Measurements from ENCODE around the gene CSTA. TPM values are rescaled to one million over a fixed set of nuclear protein-coding genes. Genes with fewer than 3 reads are reported as not detected.
"Not testable (repeated sequence)": the region's sequence is repeated elsewhere in the genome, so short reads cannot be mapped to it uniquely, and the experiment has no call there.

CSTA gene
- total RNA-seq, 4 donors from 2014 or later: 0.69 to 95.6 (median 5.3) TPM

GRCh38 chr3:122357828-122358702 is 33.0 kb downstream of the CSTA start:
- Histone ChIP-seq H3K9me3 (no peaks in the 10 kb centered on the region), H3K27me3 (no peaks in the 10 kb centered on the region), H3K36me3 (peaks cover 0 to 43% of the 10 kb centered on the region in 2 donors), H3K27ac (no peak overlapping the region), H3K4me1 (no peaks in the 10 kb centered on the region), H3K4me3 (no peak overlapping the region)
- ATAC-seq: no peak
- TF ChIP-seq POLR2A (IDR thresholded peaks at IDR 0.05): no peak
- TF ChIP-seq POLR2AphosphoS5 (IDR thresholded peaks at IDR 0.05): no peak
- no peak for TF ChIP-seq EP300 (IDR thresholded peaks at IDR 0.05)
- TF ChIP-seq CTCF (IDR thresholded peaks at IDR 0.05): no peak
- WGBS, 2 donors (ENCODE audit: low coverage in 1 of 2): 26% methylated on average over 2 of the region's 2 CpGs; no CpG with 5 or more reads in 1 of the 2 donors

- WGBS, 2 donors (ENCODE audit: low coverage in 1 of 2): 86% methylated on average over 2 of the region's 2 CpGs; no CpG with 5 or more reads in 1 of the 2 donors
- H3K36me3 ChIP-seq: peaks cover 0 to 47% of the 10 kb centered on the region in 2 donors
- H3K27ac ChIP-seq: no peak overlapping the region
- no peaks in the 10 kb centered on the region for H3K4me1 ChIP-seq
- no peaks in the 10 kb centered on the region for H3K9me3 ChIP-seq
- ATAC-seq: no peak
- H3K27me3 ChIP-seq: no peaks in the 10 kb centered on the region
- H3K4me3 ChIP-seq: no peak overlapping the region
- TF ChIP-seq POLR2AphosphoS5 (IDR thresholded peaks at IDR 0.05) (no peak), CTCF (IDR thresholded peaks at IDR 0.05) (no peak), EP300 (IDR thresholded peaks at IDR 0.05) (no peak), POLR2A (IDR thresholded peaks at IDR 0.05) (no peak)
Observed at GRCh38 chr3:122358703-122359032, 33.6 kb downstream of the CSTA start.

GRCh38 chr3:122362026-122362425 is 37.0 kb downstream of the CSTA start:
- WGBS, 2 donors (ENCODE audit: low coverage in 1 of 2): 83 to 84% methylated on average over 1 to 2 of the region's 2 CpGs
- Histone ChIP-seq H3K4me1 (no peaks in the 10 kb centered on the region), H3K36me3 (peaks cover 0 to 81% of the 10 kb centered on the region in 2 donors), H3K27ac (no peak overlapping the region), H3K9me3 (no peaks in the 10 kb centered on the region), H3K4me3 (no peak overlapping the region), H3K27me3 (no peaks in the 10 kb centered on the region)
- TF ChIP-seq POLR2A (IDR thresholded peaks at IDR 0.05) (no peak), EP300 (IDR thresholded peaks at IDR 0.05) (no peak), POLR2AphosphoS5 (IDR thresholded peaks at IDR 0.05) (no peak), CTCF (IDR thresholded peaks at IDR 0.05) (no peak)
- ATAC-seq: no peak

GRCh38 chr3:122364490-122364889 is 39.4 kb downstream of the CSTA start:
- Histone ChIP-seq H3K27me3 (no peaks in the 10 kb centered on the region), H3K9me3 (no peaks in the 10 kb centered on the region), H3K4me1 (no peaks in the 10 kb centered on the region), H3K27ac (no peak overlapping the region), H3K36me3 (peaks cover 0 to 88% of the 10 kb centered on the region in 2 donors), H3K4me3 (no peak overlapping the region)
- WGBS, 2 donors (ENCODE audit: low coverage in 1 of 2): 41 to 100% methylated on average over 2 of the region's 2 CpGs
- TF ChIP-seq POLR2A (IDR thresholded peaks at IDR 0.05) (no peak), POLR2AphosphoS5 (IDR thresholded peaks at IDR 0.05) (no peak), CTCF (IDR thresholded peaks at IDR 0.05) (no peak), EP300 (IDR thresholded peaks at IDR 0.05) (no peak)
- ATAC-seq: no peak

- Histone ChIP-seq H3K27me3 (no peaks in the 10 kb centered on the region), H3K27ac (no peak overlapping the region), H3K9me3 (no peaks in the 10 kb centered on the region), H3K4me1 (no peaks in the 10 kb centered on the region), H3K36me3 (peaks cover 0 to 94% of the 10 kb centered on the region in 2 donors), H3K4me3 (no peak overlapping the region)
- TF ChIP-seq POLR2AphosphoS5 (IDR thresholded peaks at IDR 0.05) (no peak), CTCF (IDR thresholded peaks at IDR 0.05) (no peak), POLR2A (IDR thresholded peaks at IDR 0.05) (no peak), EP300 (IDR thresholded peaks at IDR 0.05) (no peak)
- 83 to 86% methylated on average over 1 of the region's 1 CpG for WGBS, 2 donors (ENCODE audit: low coverage in 1 of 2)
- ATAC-seq: no peak
Observed at GRCh38 chr3:122365073-122365472, 40.0 kb downstream of the CSTA start.

GRCh38 chr3:122365582-122366378 is 40.7 kb downstream of the CSTA start:
- not testable (repeated sequence) for H3K27ac ChIP-seq, ATAC-seq, H3K27me3 ChIP-seq, H3K4me3 ChIP-seq, H3K9me3 ChIP-seq, H3K4me1 ChIP-seq
- 90 to 100% methylated on average over 3 to 6 of the region's 10 CpGs for WGBS, 2 donors (ENCODE audit: low coverage in 1 of 2)
- H3K36me3 ChIP-seq: peaks cover 0 to 98% of the 10 kb centered on the region in 2 donors

Measured in gastroesophageal sphincter (tissue), 4 donors.